Sciatic nerve (tissue), 2 donors: ENCODE data around the gene CAMK2N1. TPM values are rescaled to one million over a fixed set of nuclear protein-coding genes. Genes with fewer than 3 reads are reported as not detected.
A peak's percentile ranks its signal among the peaks of the same experiment; 100 is the strongest.
"Not testable (repeated sequence)": the region's sequence is repeated elsewhere in the genome, so short reads cannot be mapped to it uniquely, and the experiment has no call there.

ENCODE experiments used
- ATAC-seq: fragments of 200-7000 bp; cut with Tn5 transposase; one replicate; pipeline ENCODE4 v1.9.1; 2020; ENCODE audit warnings: mild to moderate bottlenecking, moderate library complexity
- DNase-seq: peaks from one replicate; pipeline ENCODE4 v3.0.0-alpha.2; 2020; ENCODE audit warnings: low spot score
- intact Hi-C: fragments of 100-400 bp; cut with DNase I; formaldehyde crosslinking; loops from one replicate; pipeline ENCODE4 v1.14.2; 2022
- total RNA-seq: library from RNA; stranded (reverse); fragmentation: NEBNext Ultra II Directional; extraction: Animal tissue kit (Norgen Biotek cat#: 25700); gene quantifications from one replicate; pipeline ENCODE4 v1.2.1, GENCODE V29; 2021
- donor health status: DM: no; HTN: no; CAD: no.
- donor health status: DM: no; HTN: no; CAD: no.

The CAMK2N1 gene
- total RNA-seq, result 8.2 TPM

DNA sequence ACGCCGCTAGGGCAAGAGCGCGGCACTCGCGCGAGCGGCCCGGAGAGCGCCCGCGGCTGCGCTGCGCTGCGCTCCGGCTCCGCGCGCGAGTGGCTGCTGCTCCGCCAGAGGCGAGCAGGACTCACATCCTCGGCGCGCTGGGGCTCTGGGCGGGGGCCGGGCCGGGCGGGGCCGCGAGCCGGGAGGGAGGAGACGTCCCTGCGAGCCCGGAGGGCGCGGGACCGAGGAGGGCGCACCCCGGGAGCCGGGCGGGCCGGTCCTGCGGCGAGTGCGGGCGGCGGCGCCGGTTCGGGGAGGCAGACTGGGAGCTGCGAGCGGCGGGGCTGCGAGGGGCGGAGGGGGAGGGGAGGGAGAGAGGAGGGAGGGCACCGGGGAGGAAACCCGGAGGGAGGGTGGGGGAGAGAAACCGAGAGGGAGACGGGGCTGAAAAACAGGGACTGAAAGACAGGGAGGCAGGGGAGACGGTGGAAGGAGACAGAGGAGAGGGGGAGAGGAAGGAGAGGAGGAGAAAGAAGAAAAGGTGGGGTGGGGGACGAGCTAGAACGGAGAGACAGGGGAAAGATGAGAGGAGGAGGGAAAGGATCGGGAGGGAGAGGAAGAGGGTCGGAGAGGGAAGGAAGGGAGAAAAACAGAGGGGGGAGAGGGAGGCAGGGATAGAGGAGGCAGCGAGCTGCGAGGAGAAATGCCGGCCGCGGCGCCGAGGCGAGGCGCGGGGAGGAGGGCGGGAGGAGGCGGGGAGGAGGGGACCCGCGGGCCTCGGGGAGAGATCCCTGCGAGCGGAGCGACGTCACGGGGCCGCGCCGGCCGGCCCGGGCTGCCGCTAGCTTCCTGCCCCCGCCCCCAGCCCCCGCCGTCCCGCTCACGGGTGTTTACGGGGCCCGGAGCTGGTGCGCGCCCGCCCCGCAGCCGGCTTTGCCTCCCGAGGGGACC lies at the start of gene CAMK2N1:
CAMK2N1 (minus strand) TSS at position 684 of the 930 bp plus-strand sequence. CDS start 831 bp downstream, outside the sequence.
- intact Hi-C loops, result loop anchor here (10.0 kb wide), 1 partner anchor 111 kb away; no protein-coding TSS in a partner anchor
- peak; percentile 85 for ATAC-seq
- DNase-seq, result peak; percentile 81

DNA sequence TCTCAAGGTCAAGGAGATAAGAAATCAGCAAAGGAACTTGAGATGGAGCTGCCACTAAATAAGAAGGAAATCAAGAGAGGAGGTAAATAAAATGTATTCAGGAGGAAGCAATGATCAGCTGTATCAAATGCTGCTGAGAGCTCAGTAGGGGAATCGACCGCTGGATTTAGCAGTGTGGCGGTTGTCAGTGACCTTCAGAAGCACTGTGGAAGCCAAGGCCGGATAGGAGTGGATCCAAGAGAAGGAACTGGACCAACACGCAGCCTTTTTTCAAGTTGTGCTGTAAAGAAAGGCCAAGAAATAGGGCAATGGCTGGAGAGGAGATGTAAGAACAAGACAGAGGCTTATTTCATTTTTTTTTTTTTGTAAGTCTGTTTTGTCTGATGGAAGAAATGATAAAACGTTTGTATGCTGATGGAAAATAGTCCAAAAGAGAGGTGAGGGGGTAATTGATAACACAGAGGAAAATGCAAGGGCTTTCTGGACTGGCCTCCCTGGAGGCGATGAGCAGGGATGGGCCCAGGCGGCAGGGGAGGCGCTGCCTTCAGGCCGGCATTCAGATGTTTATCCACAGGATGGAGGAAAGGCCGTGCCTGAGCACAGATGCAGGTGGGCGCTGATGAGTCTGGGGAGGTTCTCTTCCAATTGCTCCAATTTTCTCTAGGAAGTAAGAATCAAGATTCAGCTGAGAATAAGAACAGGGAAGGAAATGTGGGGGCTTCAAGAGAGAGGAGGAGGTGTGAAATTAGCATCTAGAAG lies 48.8 kb upstream of the CAMK2N1 start:
- ATAC-seq, result no peak
- no peak for DNase-seq
- intact Hi-C loops, result loop anchor here (5.0 kb wide), 1 partner anchor 1433 kb away; no protein-coding TSS in a partner anchor

DNA sequence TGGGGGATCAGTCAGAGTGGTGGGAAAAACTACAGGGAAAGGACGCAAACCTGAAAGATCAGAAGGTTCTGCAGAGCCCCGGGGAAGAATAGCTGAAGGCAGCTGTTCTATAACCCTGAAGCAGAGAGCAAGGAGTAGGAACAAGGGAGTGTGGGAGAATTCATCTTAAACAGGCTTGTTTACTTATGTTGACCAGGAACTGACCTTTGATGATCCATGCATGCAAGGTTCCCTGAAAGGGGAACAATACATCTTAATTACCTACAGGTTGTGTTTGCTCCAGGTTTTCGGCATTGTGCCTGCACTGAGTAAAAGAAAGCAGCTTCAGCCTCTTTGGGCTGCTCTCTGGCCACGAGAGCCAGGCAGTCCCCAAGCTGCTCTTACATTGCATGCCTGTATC lies 47.6 kb upstream of the CAMK2N1 start:
- intact Hi-C loops, result loop anchor here (5.0 kb wide), 1 partner anchor 1431 kb away; no protein-coding TSS in a partner anchor
- DNase-seq (no peak), ATAC-seq (no peak)

DNA sequence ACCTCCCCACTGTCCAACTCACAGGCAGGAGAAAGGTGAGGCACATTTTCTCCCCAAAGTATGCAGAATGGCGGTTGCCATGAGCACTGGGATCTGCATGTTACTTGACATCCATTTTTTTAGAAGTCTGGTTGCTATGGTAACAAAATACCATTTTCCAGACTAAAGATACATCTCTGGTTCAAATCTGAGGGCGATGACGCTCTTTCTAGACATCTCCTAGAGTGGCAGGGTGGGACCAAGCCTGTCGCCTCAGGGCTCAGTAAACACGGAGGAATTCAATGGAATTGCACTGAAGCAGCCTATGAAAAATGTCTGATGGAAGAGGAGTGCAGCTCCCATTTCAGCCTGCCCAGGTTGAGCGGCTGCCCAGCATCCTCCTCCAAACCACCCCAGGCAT lies 44.9 kb upstream of the CAMK2N1 start:
- intact Hi-C loops, result loop anchor here (5.0 kb wide), 1 partner anchor 1429 kb away; no protein-coding TSS in a partner anchor
- DNase-seq, result no peak
- no peak for ATAC-seq

GRCh38 chr1:20530306-20530705 lies 44.3 kb upstream of the CAMK2N1 start:
- no peak for DNase-seq
- ATAC-seq, result no peak
- intact Hi-C loops, result loop anchor here (5.0 kb wide), 1 partner anchor 1428 kb away; no protein-coding TSS in a partner anchor

- ATAC-seq (no peak), DNase-seq (no peak)
- intact Hi-C loops, result loop anchor here (10.0 kb wide), 1 partner anchor 117 kb away; no protein-coding TSS in a partner anchor
Observed at GRCh38 chr1:20528221-20528620, 42.2 kb upstream of the CAMK2N1 start.

DNA sequence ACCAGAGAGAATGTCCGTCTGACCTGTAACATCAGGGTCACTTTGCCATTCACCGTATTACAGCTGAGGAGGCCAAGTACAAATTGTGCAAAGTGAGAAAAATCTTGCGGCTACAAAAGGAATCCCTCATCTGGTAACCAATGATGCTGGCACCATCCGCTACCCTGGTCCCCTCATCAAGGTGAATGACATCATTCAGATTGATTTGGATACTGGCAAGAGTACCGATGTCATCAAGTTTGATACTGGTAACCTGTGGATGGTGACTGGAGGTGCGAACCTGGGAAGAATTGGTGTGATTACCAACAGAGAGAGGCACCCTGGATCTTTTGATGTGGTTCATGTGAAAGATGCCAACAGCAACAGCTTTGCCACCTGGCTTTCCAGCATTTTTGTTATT lies 40.3 kb upstream of the CAMK2N1 start:
- ATAC-seq (no peak), DNase-seq (no peak)
- intact Hi-C loops, result loop anchor here (10.0 kb wide), 1 partner anchor 119 kb away; no protein-coding TSS in a partner anchor

- peak; percentile 86 for DNase-seq
- intact Hi-C loops, result loop anchor here (10.0 kb wide), 1 partner anchor 123 kb away; no protein-coding TSS in a partner anchor
- ATAC-seq, result peak; percentile 60
Observed at GRCh38 chr1:20521960-20522861, 36.2 kb upstream of the CAMK2N1 start.

DNA sequence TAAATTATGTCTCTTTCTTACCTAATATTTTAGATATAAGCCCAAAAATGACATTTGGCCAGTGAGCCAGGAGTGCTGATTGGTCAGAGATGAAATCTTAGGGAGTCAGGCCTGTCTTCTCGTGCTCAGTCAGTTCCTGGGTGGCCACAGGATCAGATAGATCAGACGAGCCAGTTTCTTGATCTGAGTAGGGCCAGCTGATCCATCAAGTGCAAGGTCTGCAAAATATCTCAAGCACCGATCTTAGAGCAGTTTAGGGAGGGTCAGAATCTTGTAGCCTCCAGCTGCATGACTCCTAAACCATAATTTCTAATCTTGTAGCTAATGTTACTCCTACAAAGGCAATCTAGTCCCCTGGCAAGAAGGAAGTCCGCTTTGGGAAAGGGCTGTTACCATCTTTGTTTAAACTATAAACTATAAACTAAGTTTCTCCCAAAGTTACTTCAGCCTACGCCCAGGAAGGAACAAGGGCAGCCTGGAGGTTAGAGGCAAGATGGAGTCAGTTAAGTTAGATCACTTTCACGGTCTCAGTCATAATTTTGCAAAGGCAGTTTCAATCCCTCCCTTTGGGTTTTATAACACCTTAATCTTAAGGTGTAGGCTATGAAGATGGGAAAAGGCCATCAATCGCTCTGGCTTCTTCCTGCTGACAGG lies 33.7 kb upstream of the CAMK2N1 start:
- not testable (repeated sequence) for DNase-seq, ATAC-seq
- intact Hi-C loops, result loop anchor here (10.0 kb wide), 1 partner anchor 125 kb away; no protein-coding TSS in a partner anchor

GRCh38 chr1:20511518-20512428 lies 25.8 kb upstream of the CAMK2N1 start:
- intact Hi-C loops, result no loop called here
- no peak for ATAC-seq
- no peak for DNase-seq

- DNase-seq, result no peak
- ATAC-seq, result no peak
- intact Hi-C loops, result no loop called here
Observed at GRCh38 chr1:20508411-20508771, 22.4 kb upstream of the CAMK2N1 start.

GRCh38 chr1:20507564-20508410 lies 21.8 kb upstream of the CAMK2N1 start, which contains the start of gene MUL1:
MUL1 (minus strand) TSS chr1:20508151; CDS start chr1:20508024, 127 bp downstream.
- DNase-seq (peak; percentile 97), ATAC-seq (peak; percentile 99)
- intact Hi-C loops, result no loop called here

- no peak for ATAC-seq
- intact Hi-C loops, result no loop called here
- DNase-seq, result no peak
Observed at GRCh38 chr1:20507248-20507563, 21.2 kb upstream of the CAMK2N1 start.

DNA sequence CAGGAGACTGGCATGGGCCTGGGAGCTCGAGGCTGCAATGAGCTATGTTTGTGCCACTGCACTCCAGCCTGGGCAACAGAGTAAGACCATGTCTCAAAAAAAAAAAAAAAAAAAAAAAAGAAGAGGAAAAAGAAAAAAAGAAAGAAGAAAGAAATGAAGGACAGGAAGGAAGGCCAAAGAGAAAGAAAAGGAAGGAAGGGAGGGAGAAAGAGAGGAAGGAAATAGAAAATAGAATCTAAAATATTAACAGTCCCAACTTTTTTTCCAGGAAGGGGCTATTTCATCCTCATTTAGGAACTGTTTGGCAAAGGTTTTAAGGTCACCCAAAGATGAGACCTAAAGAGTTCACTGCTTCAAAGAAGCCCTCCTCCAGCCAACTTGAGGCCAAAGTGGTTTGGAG lies 19.5 kb upstream of the CAMK2N1 start:
- intact Hi-C loops, result no loop called here
- ATAC-seq, result no peak
- DNase-seq, result no peak

DNA sequence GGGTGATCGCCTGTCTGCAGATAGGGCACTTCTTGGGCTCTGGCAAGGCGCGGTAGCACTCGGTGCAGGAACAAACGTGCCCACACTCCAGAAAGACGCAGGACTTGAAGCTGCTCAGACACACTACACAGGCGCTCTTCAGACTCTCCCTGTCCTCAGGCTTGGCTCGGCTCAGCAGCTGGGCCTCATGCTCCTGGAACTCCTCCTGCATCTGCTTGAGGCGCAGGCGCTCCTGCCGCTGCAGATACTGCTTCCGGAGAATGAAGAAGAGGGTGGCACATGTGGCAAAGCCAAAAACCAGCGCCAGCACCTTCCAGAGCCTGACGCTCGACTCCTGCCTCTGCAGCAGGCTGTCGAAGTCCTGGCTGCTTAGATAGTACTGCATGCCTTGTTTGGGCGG lies 14.7 kb upstream of the CAMK2N1 start:
- intact Hi-C loops, result no loop called here
- ATAC-seq, result no peak

DNA sequence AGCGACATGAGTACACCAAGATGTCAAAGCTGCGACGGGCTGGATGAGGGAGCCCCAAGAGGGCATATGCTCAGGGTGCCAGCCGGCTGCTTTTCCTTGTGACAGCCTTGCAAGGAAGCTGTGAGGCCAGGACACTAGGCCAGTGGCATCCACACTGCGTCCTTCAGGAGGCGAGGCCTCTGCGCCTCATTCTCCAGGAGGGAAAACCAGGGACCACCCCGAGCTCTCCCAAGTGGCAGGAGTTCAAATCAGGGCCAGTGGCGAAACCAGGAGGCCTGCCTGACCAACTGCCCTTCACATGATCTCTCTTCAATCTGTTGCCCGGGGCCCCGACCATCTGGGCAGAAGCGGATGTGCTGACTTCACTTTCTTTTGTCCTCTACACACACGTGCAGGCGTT lies 13.7 kb upstream of the CAMK2N1 start:
- DNase-seq, result no peak
- intact Hi-C loops, result no loop called here
- no peak for ATAC-seq

More for the DNA sequence above, 14.7 kb upstream of the CAMK2N1 start:
- DNase-seq, result no peak
